HepG2 (cell line): ENCODE results near the gene PLCG2. TPM values are rescaled to one million over a fixed set of nuclear protein-coding genes. Genes with fewer than 3 reads are reported as not detected.
"Not testable (repeated sequence)": the region's sequence is repeated elsewhere in the genome, so short reads cannot be mapped to it uniquely, and the experiment has no call there.

Experiments
- ATAC-seq: fragments of 200-7000 bp; cut with Tn5 transposase; 3 replicates; pipeline ENCODE4 v1.9.1; 2020; ENCODE audit warnings: mild to moderate bottlenecking, moderate library complexity
- BruUV-seq: library from RNA; stranded (reverse); fragments of 400-500 nt; replicated peaks from 2 replicates; lab custom pipeline; 2021; lab: Mats Ljungman, UMichigan
- CTCF ChIA-PET: fragments of 300-600 bp; formaldehyde crosslinking; extraction: SDS; loops from one replicate; lab custom pipeline; 2021; ENCODE audit warnings: low total read pairs, inconsistent platforms, low intra/inter-chr PET ratio; lab: Yijun Ruan, JAX
- POLR2A ChIA-PET: fragments of 350-600 bp; sonication (Branson Sonifier 250); formaldehyde crosslinking; loops from one replicate; lab custom pipeline; 2020; ENCODE audit warnings: antibody characterized with exemption, inconsistent platforms; lab: Yijun Ruan, JAX
- DNase-seq: peaks from one replicate; pipeline ENCODE4 v3.0.0-alpha.2; 2015; ENCODE audit warnings: low spot score
- FAIRE-seq: peaks from 3 replicates; lab custom pipeline; 2011; peaks lifted over from hg19 to GRCh38; lab: Jason Lieb, UNC
- H2AFZ ChIP-seq: one replicate; pipeline ENCODE4 v1.6.1; 2011; ENCODE audit warnings: low read length, inconsistent platforms
- H3K27ac ChIP-seq: fragments of 300-600 bp; 3 replicates; pipeline ENCODE4 v1.8.0; 2011; ENCODE audit warnings: mixed run types, mild to moderate bottlenecking, mixed read lengths, low read length, inconsistent platforms; ENCODE audit not compliant: insufficient read depth; ENCODE audit errors: extremely low read length
- H3K27me3 ChIP-seq, 2 experiments: fragments of 200-600 bp in 1 of 2; 2 replicates in 1 of 2; 3 replicates in 1 of 2; pipeline versions ENCODE4 v1.6.0 to v1.8.0; 2011; ENCODE audit warnings: low read length in 2 of 2, mild to moderate bottlenecking in 2 of 2, moderate library complexity in 2 of 2, inconsistent platforms in 1 of 2; ENCODE audit not compliant: insufficient read depth in 2 of 2, control insufficient read depth in 1 of 2
- H3K36me3 ChIP-seq, 2 experiments: fragments of 200-600 bp in 1 of 2; replicated peaks in 1 of 2; 2 replicates in 1 of 2; 3 replicates in 1 of 2; pipeline versions ENCODE4 v1.5.1 to v1.8.0; 2011; ENCODE audit warnings: low read length in 2 of 2, inconsistent platforms in 1 of 2; ENCODE audit not compliant: insufficient read depth in 2 of 2, control insufficient read depth in 1 of 2
- H3K4me1 ChIP-seq: 2 replicates; pipeline ENCODE4 v1.5.1; 2012; ENCODE audit warnings: low read length, inconsistent platforms; ENCODE audit not compliant: insufficient read depth
- H3K4me2 ChIP-seq: 2 replicates; pipeline ENCODE4 v1.6.0; 2011; ENCODE audit warnings: low read depth, low read length, inconsistent platforms
- H3K4me3 ChIP-seq, 3 experiments: fragments of 200-600 bp in 1 of 3; sonication (generic), shearing (Covaris generic) in 1 of 3; replicated peaks in 1 of 3; 2 replicates each; pipeline ENCODE4 v1.5.1; 2011 to 2016; ENCODE audit warnings: low read length in 3 of 3, inconsistent platforms in 2 of 3, low read depth in 2 of 3, mild to moderate bottlenecking in 2 of 3, control low read depth in 1 of 3, mixed read lengths in 1 of 3; ENCODE audit not compliant: insufficient read depth in 1 of 3
- H3K79me2 ChIP-seq: one replicate; pipeline ENCODE4 v1.6.1; 2011; ENCODE audit warnings: low read length, inconsistent platforms; ENCODE audit not compliant: insufficient read depth
- H3K9ac ChIP-seq: 2 replicates; pipeline ENCODE4 v1.6.0; 2011; ENCODE audit warnings: mild to moderate bottlenecking, low read depth, low read length, inconsistent platforms; ENCODE audit not compliant: insufficient read depth
- H3K9me3 ChIP-seq: 2 replicates; pipeline ENCODE4 v1.5.1; 2012; ENCODE audit warnings: mild to moderate bottlenecking, low read length
- H4K20me1 ChIP-seq: 2 replicates; pipeline ENCODE4 v1.6.0; 2011; ENCODE audit warnings: inconsistent platforms, mild to moderate bottlenecking, low read length, moderate library complexity; ENCODE audit not compliant: insufficient read depth
- CEBPB ChIP-seq: IDR thresholded peaks from 2 replicates; pipeline ENCODE4 v1.6.1; 2011; ENCODE audit warnings: low read depth, low read length, improper control_type of control experiment, borderline replicate concordance
- MAFK ChIP-seq, 2 experiments: IDR thresholded peaks in 1 of 2; conservative IDR thresholded peaks in 1 of 2; 2 replicates each; pipeline ENCODE4 v1.6.1; 2011; ENCODE audit warnings: improper control_type of control experiment in 2 of 2, low read length in 2 of 2
- PRPF4 ChIP-seq: fragments of 200-400 bp; formaldehyde crosslinking; IDR thresholded peaks from 2 replicates; pipeline ENCODE4 v1.6.1; 2016; ENCODE audit warnings: low read length, low read depth; ENCODE audit not compliant: poor library complexity, severe bottlenecking
- ZBTB21 ChIP-seq: sonication (generic); formaldehyde crosslinking; IDR thresholded peaks from 2 replicates; pipeline ENCODE4 v1.4.0; 2020; ENCODE audit warnings: missing genetic modification reagents
- ZNF280B ChIP-seq: sonication (generic); formaldehyde crosslinking; IDR thresholded peaks from 2 replicates; pipeline ENCODE4 v1.5.0; 2020; ENCODE audit warnings: missing genetic modification reagents, mild to moderate bottlenecking, borderline replicate concordance
- ZNF597 ChIP-seq: sonication (generic); formaldehyde crosslinking; IDR thresholded peaks from 2 replicates; pipeline ENCODE4 v1.5.0; 2020; ENCODE audit warnings: missing genetic modification reagents
- WGBS: methylation state at CpG from one replicate; pipeline ENCODE4 v1.1.6; 2017; ENCODE audit warnings: low lambda C conversion rate; 5-methylcytosine and 5-hydroxymethylcytosine counted together
- in situ Hi-C: cut with HindIII; loops from 2 replicates; pipeline ENCODE4 v1.10.0; 2017; ENCODE audit warnings: low pct_unique_long_range_greater_than_20kb; ENCODE audit not compliant: extremely low pct_ligation_motif_present
- intact Hi-C: fragments of 100-400 bp; cut with micrococcal nuclease; formaldehyde crosslinking; loops from one replicate; pipeline ENCODE4 v1.10.0; 2022; ENCODE audit not compliant: unreplicated experiment
- polyA plus RNA-seq, 8 experiments: library from polyadenylated mRNA; depleted of rRNA in 3 of 8; stranded (reverse) in 7 of 8; unstranded in 1 of 8; fragments of >200 nt; fragmentation: Illumina TruSeq in 4 of 8; extraction: Trizol in 4 of 8; gene quantifications; 2 replicates each; pipeline versions ENCODE4 v1.2.1 to v1.2.3, GENCODE V29; 2011 to 2016; ENCODE audit warnings: low read depth in 4 of 8, missing spikeins in 1 of 8, mixed read lengths in 1 of 8; ENCODE audit not compliant: insufficient read depth in 1 of 8
- total RNA-seq, 5 experiments: library from RNA; depleted of rRNA; stranded (reverse); fragments of >200 nt; fragmentation: Illumina TruSeq; extraction: Trizol; gene quantifications; 2 replicates each; pipeline ENCODE4 v1.2.3, GENCODE V29; 2016; ENCODE audit warnings: low read depth in 1 of 5

Gene PLCG2
- total and polyA plus RNA-seq, 2 of the 13 experiments (the other 11 are each of a cell fraction or from before 2014, with no cell fraction given) = 0.13 to 0.18 TPM

- ChIA-PET CTCF (no interaction called here), POLR2A (no interaction called here)
- H2AFZ ChIP-seq = no peak overlapping the region
- no TSS peak for BruUV-seq
- intact Hi-C loops (no loop called here), in situ Hi-C loops (no loop called here)
- TF ChIP-seq MAFK (conservative IDR thresholded peaks at IDR 0.05 in 1 of 2, IDR thresholded peaks at IDR 0.05 in 1 of 2; ENCODE audit: low read length in 2 of 2) (peak in 1 of 2 experiments; percentile 9; a peak in 1 of 4 replicates), ZBTB21 (CRISPR knock-in tag) (no peak), CEBPB (peak; percentile 66)
- no peaks in the 10 kb centered on the region for H3K36me3 ChIP-seq
- no peaks in the 10 kb centered on the region for H3K4me1 ChIP-seq
- peaks cover 0 to 12% of the 10 kb centered on the region in 2 experiments; a peak in 2 of 5 replicates for H3K27me3 ChIP-seq
- peaks cover 31% of the 10 kb centered on the region for H3K9me3 ChIP-seq
- H4K20me1 ChIP-seq = no peaks in the 10 kb centered on the region
- H3K27ac ChIP-seq = no peak overlapping the region
- no peaks in the 10 kb centered on the region for H3K79me2 ChIP-seq
- DNase-seq (no peak), FAIRE-seq (no peak), ATAC-seq (no peak)
- H3K9ac ChIP-seq = no peak overlapping the region
- 2% methylated on average over 2 of the region's 2 CpGs for WGBS
- H3K4me2 ChIP-seq = no peak overlapping the region
- H3K4me3 ChIP-seq = no peak overlapping the region
Measured at GRCh38 chr16:82007189-82007588, 228.1 kb downstream of the PLCG2 start.

GRCh38 chr16:82008957-82009592, 230.0 kb downstream of the PLCG2 start:
- intact Hi-C loops = no loop called here
- Histone ChIP-seq H3K79me2 (no peaks in the 10 kb centered on the region), H4K20me1 (no peaks in the 10 kb centered on the region), H3K9me3 (peaks cover 31% of the 10 kb centered on the region), H3K4me3 (no peak overlapping the region), H3K9ac (no peak overlapping the region), H2AFZ (no peak overlapping the region), H3K27me3 (peaks cover 0 to 12% of the 10 kb centered on the region in 2 experiments; a peak in 2 of 5 replicates), H3K36me3 (no peaks in the 10 kb centered on the region), H3K4me2 (no peak overlapping the region), H3K4me1 (no peaks in the 10 kb centered on the region)
- no TSS peak for BruUV-seq
- no peak for ATAC-seq
- 30% methylated on average over 8 of the region's 9 CpGs for WGBS
- CTCF ChIA-PET = no interaction called here
- POLR2A ChIA-PET = no interaction called here
- TF ChIP-seq ZNF280B = 0 out of 2 replicates have a peak, but pooled peaks have one; percentile 25
- TF ChIP-seq PRPF4 = no peak
- TF ChIP-seq ZNF597 = no peak
- TF ChIP-seq, all 625 proteins: peak for 1
- DNase-seq (no peak), FAIRE-seq (no peak)
- in situ Hi-C loops = no loop called here
- no peak overlapping the region for H3K27ac ChIP-seq

- ATAC-seq, H3K27ac ChIP-seq, POLR2A ChIA-PET, CTCF ChIA-PET, BruUV-seq, DNase-seq, H3K79me2 ChIP-seq, FAIRE-seq, intact Hi-C loops, H3K4me2 ChIP-seq, H3K4me1 ChIP-seq, H3K9ac ChIP-seq, H2AFZ ChIP-seq, H3K4me3 ChIP-seq, in situ Hi-C loops, H4K20me1 ChIP-seq, H3K36me3 ChIP-seq: not testable (repeated sequence)
- peaks cover 0 to 12% of the 10 kb centered on the region in 2 experiments; a peak in 2 of 5 replicates for H3K27me3 ChIP-seq
- peaks cover 31% of the 10 kb centered on the region for H3K9me3 ChIP-seq
- 21% methylated on average over 4 of the region's 4 CpGs for WGBS
Measured at GRCh38 chr16:82009789-82010188, 230.7 kb downstream of the PLCG2 start.
